IPS-20b (cell line): ENCODE results near the gene ITGA6.

ENCODE experiments used
- H3K27ac ChIP-seq: one replicate; pipeline ENCODE4 v1.5.1; 2013; ENCODE audit warnings: low read length
- H3K27me3 ChIP-seq: 2 replicates; pipeline ENCODE4 v1.6.1; 2013; ENCODE audit warnings: mild to moderate bottlenecking, low read length, inconsistent platforms; ENCODE audit not compliant: insufficient read depth
- H3K36me3 ChIP-seq: 2 replicates; pipeline ENCODE4 v1.6.1; 2013; ENCODE audit warnings: low read depth, mild to moderate bottlenecking, inconsistent platforms, low read length, moderate library complexity; ENCODE audit not compliant: insufficient read depth
- H3K4me1 ChIP-seq: 2 replicates; pipeline ENCODE4 v1.6.1; 2013; ENCODE audit warnings: mild to moderate bottlenecking, control low read depth, inconsistent platforms, low read length, moderate library complexity; ENCODE audit not compliant: insufficient read depth
- H3K4me3 ChIP-seq: 2 replicates; pipeline ENCODE4 v1.5.1; 2013; ENCODE audit warnings: mild to moderate bottlenecking, low read length, inconsistent platforms
- H3K9ac ChIP-seq: 2 replicates; pipeline ENCODE4 v1.6.1; 2013; ENCODE audit warnings: low read depth, mild to moderate bottlenecking, inconsistent platforms, low read length, moderate library complexity
- H3K9me3 ChIP-seq: 2 replicates; pipeline ENCODE4 v1.6.1; 2013; ENCODE audit warnings: mild to moderate bottlenecking, low read depth, low read length, inconsistent platforms; ENCODE audit not compliant: insufficient read depth

ITGA6 gene

GRCh38 chr2:172473167-172473566, 45.8 kb downstream of the ITGA6 start:
- Histone ChIP-seq H3K4me1 (no peaks in the 10 kb centered on the region), H3K36me3 (peaks cover 99% of the 10 kb centered on the region), H3K27ac (no peak overlapping the region), H3K27me3 (no peaks in the 10 kb centered on the region), H3K4me3 (no peak overlapping the region), H3K9me3 (no peaks in the 10 kb centered on the region), H3K9ac (no peak overlapping the region)

GRCh38 chr2:172478353-172478752, 51.0 kb downstream of the ITGA6 start:
- peaks cover 99% of the 10 kb centered on the region for H3K36me3 ChIP-seq

GRCh38 chr2:172480301-172481218, 53.2 kb downstream of the ITGA6 start:
- Histone ChIP-seq H3K4me1 (no peaks in the 10 kb centered on the region), H3K4me3 (no peak overlapping the region), H3K36me3 (peaks cover 97% of the 10 kb centered on the region), H3K9me3 (no peaks in the 10 kb centered on the region), H3K27ac (no peak overlapping the region), H3K9ac (no peak overlapping the region), H3K27me3 (no peaks in the 10 kb centered on the region)

More at GRCh38 chr2:172478353-172478752, 51.0 kb downstream of the ITGA6 start:
- Histone ChIP-seq H3K27ac (no peak overlapping the region), H3K9me3 (no peaks in the 10 kb centered on the region), H3K9ac (no peak overlapping the region), H3K4me1 (no peaks in the 10 kb centered on the region), H3K4me3 (no peak overlapping the region), H3K27me3 (no peaks in the 10 kb centered on the region)

GRCh38 chr2:172481507-172482262, 54.3 kb downstream of the ITGA6 start:
- Histone ChIP-seq H3K36me3 (peaks cover 97% of the 10 kb centered on the region), H3K9ac (no peak overlapping the region), H3K4me3 (no peak overlapping the region), H3K9me3 (no peaks in the 10 kb centered on the region), H3K4me1 (no peaks in the 10 kb centered on the region), H3K27ac (no peak overlapping the region), H3K27me3 (no peaks in the 10 kb centered on the region)

- no peaks in the 10 kb centered on the region for H3K4me1 ChIP-seq
- no peak overlapping the region for H3K27ac ChIP-seq
- H3K36me3 ChIP-seq, result peaks cover 98% of the 10 kb centered on the region
- no peak overlapping the region for H3K9ac ChIP-seq
- H3K27me3 ChIP-seq, result no peaks in the 10 kb centered on the region
- H3K4me3 ChIP-seq, result no peak overlapping the region
- H3K9me3 ChIP-seq, result no peaks in the 10 kb centered on the region
Observed at GRCh38 chr2:172484253-172484652, 56.9 kb downstream of the ITGA6 start.

GRCh38 chr2:172484706-172485105, 57.3 kb downstream of the ITGA6 start:
- H3K27me3 ChIP-seq, result no peaks in the 10 kb centered on the region
- no peaks in the 10 kb centered on the region for H3K9me3 ChIP-seq
- no peak overlapping the region for H3K9ac ChIP-seq
- H3K4me1 ChIP-seq, result no peaks in the 10 kb centered on the region
- H3K27ac ChIP-seq, result no peak overlapping the region
- H3K4me3 ChIP-seq, result no peak overlapping the region
- peaks cover 98% of the 10 kb centered on the region for H3K36me3 ChIP-seq

DNA sequence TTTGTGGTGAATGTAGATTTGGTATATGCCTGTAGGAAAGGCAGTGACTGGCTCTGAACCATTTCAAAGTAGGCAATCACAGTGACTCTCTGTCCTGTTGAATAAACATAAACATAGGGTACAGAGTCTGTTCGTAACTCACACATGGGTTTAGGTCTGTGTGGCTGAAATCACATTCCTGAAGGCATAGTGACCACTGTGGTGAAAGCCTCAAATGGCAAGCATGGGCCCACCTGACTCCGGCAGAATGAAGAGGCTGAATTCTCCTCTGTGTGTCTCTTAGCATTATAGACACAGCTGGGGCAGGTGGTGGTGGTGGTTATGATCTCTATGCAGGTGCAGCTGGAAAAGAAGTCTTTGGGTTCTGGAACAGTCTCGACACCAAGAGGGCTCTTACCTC, 61.2 kb downstream of the ITGA6 start:
- Histone ChIP-seq H3K4me1 (no peaks in the 10 kb centered on the region), H3K27ac (no peak overlapping the region), H3K27me3 (no peaks in the 10 kb centered on the region), H3K9ac (no peak overlapping the region), H3K36me3 (peaks cover 98% of the 10 kb centered on the region), H3K9me3 (no peaks in the 10 kb centered on the region), H3K4me3 (no peak overlapping the region)

DNA sequence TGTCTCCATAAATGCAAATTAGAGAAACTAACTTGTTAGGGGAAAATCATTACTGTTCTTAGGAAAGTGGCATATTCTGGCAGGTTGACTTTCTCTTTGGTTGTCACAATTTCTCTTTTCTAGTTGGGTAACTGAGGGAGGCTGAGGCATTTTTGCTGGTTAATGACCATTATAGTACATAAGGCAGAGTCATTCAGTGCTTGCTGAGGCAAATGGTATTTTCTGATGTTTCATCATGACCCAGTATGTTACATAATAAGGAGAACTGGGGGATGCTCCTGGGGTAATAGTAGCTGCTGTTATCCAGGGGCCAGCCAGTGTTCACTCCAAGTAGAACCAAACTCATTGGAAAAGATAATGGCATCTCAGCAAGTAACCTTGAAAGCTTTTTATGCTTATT, 62.3 kb downstream of the ITGA6 start:
- H3K27me3 ChIP-seq, result no peaks in the 10 kb centered on the region
- H3K4me3 ChIP-seq, result no peak overlapping the region
- H3K36me3 ChIP-seq, result peaks cover 100% of the 10 kb centered on the region
- no peak overlapping the region for H3K27ac ChIP-seq
- no peak overlapping the region for H3K9ac ChIP-seq
- no peaks in the 10 kb centered on the region for H3K4me1 ChIP-seq
- no peaks in the 10 kb centered on the region for H3K9me3 ChIP-seq

DNA sequence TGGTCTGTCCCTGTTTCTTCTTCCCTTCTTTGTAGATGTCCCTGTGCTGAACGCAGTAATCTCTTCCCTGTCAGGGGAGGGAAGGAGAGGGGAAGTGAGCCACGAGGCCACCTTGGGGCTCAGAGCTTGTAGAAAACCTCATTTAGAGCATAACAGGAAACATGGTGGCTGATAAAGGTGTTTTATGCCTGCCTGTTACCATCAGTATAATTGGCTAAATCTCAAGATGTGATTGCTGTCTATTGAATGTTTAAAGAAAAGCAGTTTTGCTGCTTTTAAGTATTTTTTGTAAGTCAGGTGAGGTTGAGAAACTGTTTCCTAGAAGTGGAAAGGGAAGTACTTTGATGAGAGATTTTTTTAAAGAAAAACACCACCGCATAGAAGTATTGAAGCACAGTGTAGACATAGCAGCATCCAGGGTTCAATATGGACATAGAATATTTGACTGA, 68.8 kb downstream of the ITGA6 start:
- no peak overlapping the region for H3K4me3 ChIP-seq
- no peak overlapping the region for H3K9ac ChIP-seq
- H3K36me3 ChIP-seq, result peaks cover 99% of the 10 kb centered on the region
- H3K9me3 ChIP-seq, result no peaks in the 10 kb centered on the region
- H3K4me1 ChIP-seq, result no peaks in the 10 kb centered on the region
- H3K27ac ChIP-seq, result no peak overlapping the region
- H3K27me3 ChIP-seq, result no peaks in the 10 kb centered on the region

DNA sequence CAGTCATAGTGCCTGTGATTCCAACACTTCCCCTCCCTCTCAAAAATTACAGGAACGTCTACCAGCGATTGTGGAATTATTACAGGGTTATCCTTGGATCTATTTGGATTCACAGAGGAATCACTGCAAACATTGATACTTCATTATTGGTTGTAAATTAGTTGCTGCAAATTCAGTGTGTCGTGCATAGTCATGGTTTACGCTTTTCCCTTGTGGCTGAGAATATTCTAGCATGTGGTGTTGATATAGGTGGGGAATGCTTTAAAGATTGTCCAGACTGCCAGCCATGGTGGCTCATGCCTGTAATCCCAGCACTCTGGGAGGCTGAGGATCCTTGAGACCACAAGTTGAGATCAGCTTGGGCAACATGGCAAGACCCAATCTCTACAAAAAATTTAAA, 79.8 kb downstream of the ITGA6 start:
- H3K27me3 ChIP-seq, result no peaks in the 10 kb centered on the region
- H3K4me3 ChIP-seq, result no peak overlapping the region
- no peak overlapping the region for H3K27ac ChIP-seq
- peaks cover 13% of the 10 kb centered on the region for H3K9me3 ChIP-seq
- H3K36me3 ChIP-seq, result peaks cover 50% of the 10 kb centered on the region
- no peak overlapping the region for H3K9ac ChIP-seq
- no peaks in the 10 kb centered on the region for H3K4me1 ChIP-seq

DNA sequence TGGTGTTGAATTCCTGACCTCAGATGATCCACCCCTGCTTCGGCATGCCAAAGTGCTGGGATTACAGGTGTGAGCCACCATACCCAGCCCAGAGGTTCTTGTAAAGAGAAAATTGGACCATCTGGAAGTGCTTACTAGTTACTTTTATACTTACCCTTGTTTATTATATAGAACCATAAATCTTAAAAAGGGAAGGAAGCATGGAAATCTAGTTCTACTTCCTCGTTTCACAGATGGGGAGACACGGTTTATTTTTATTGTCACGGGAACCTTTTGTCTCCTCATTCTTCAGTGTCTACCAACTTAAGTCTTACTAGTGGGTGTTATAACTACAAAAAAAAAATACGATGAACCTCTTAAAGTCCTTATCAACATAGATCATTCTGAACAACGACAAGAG, 82.7 kb downstream of the ITGA6 start:
- H3K9ac ChIP-seq, result no peak overlapping the region
- no peaks in the 10 kb centered on the region for H3K4me1 ChIP-seq
- H3K27me3 ChIP-seq, result no peaks in the 10 kb centered on the region
- no peak overlapping the region for H3K4me3 ChIP-seq
- H3K27ac ChIP-seq, result no peak overlapping the region
- peaks cover 27% of the 10 kb centered on the region for H3K36me3 ChIP-seq
- H3K9me3 ChIP-seq, result peaks cover 30% of the 10 kb centered on the region

- Histone ChIP-seq H3K27ac (no peak overlapping the region), H3K27me3 (no peaks in the 10 kb centered on the region), H3K4me1 (no peaks in the 10 kb centered on the region), H3K4me3 (no peak overlapping the region), H3K9me3 (peaks cover 30% of the 10 kb centered on the region), H3K9ac (no peak overlapping the region), H3K36me3 (peaks cover 22% of the 10 kb centered on the region)
Observed at GRCh38 chr2:172510548-172510947, 83.2 kb downstream of the ITGA6 start.
